Common myeloid progenitor, CD34-positive (primary cell): ENCODE results near the gene GLI1.
"Not testable (repeated sequence)": the region's sequence is repeated elsewhere in the genome, so short reads cannot be mapped to it uniquely, and the experiment has no call there.

Source experiments
- CTCF ChIA-PET: fragments of 350-600 bp; sonication (Branson Sonifier 250); formaldehyde crosslinking; loops from one replicate; lab custom pipeline; 2021; ENCODE audit warnings: antibody characterized with exemption; lab: Charles Lee
- POLR2A ChIA-PET: fragments of 350-600 bp; sonication (Branson Sonifier 250); formaldehyde crosslinking; loops from one replicate; lab custom pipeline; 2021; ENCODE audit warnings: antibody characterized with exemption; lab: Charles Lee
- DNase-seq, 3 donors: peaks; one replicate each; pipeline versions ENCODE4 v3.0.0 to v3.0.0-alpha.2; 2013
- H3K27ac ChIP-seq, 2 experiments: 1 replicate in 1 of 2; 2 replicates in 1 of 2; pipeline ENCODE4 v1.7.0; 2013; ENCODE audit warnings: inconsistent platforms in 2 of 2, low read length in 2 of 2, mild to moderate bottlenecking in 2 of 2, low read depth in 1 of 2, moderate library complexity in 1 of 2; ENCODE audit not compliant: severe bottlenecking in 2 of 2, insufficient read depth in 1 of 2, poor library complexity in 1 of 2
- H3K27me3 ChIP-seq, 5 experiments: replicated peaks in 2 of 5; 1 replicate in 3 of 5; 2 replicates in 2 of 5; pipeline versions ENCODE4 v1.6.1 to v1.7.0; 2013; ENCODE audit warnings: low read length in 4 of 5, mild to moderate bottlenecking in 2 of 5, moderate library complexity in 2 of 5, inconsistent platforms in 1 of 5; ENCODE audit not compliant: insufficient read depth in 5 of 5, control insufficient read depth in 4 of 5
- H3K36me3 ChIP-seq, 4 experiments: 1 replicate in 2 of 4; 2 replicates in 2 of 4; pipeline versions ENCODE4 v1.6.1 to v1.7.0; 2013; ENCODE audit warnings: low read length in 3 of 4, control low read depth in 1 of 4, mild to moderate bottlenecking in 1 of 4; ENCODE audit not compliant: control insufficient read depth in 4 of 4, insufficient read depth in 4 of 4
- H3K4me1 ChIP-seq, 4 experiments: 1 replicate in 3 of 4; 2 replicates in 1 of 4; pipeline versions ENCODE4 v1.6.1 to v1.7.1; 2013; ENCODE audit warnings: low read length in 3 of 4, mild to moderate bottlenecking in 3 of 4, control low read depth in 1 of 4, inconsistent platforms in 1 of 4, moderate library complexity in 1 of 4; ENCODE audit not compliant: control insufficient read depth in 4 of 4, insufficient read depth in 4 of 4; ENCODE audit errors: control extremely low read depth in 1 of 4
- H3K4me3 ChIP-seq, 7 experiments: 1 replicate in 4 of 7; 2 replicates in 3 of 7; pipeline versions ENCODE4 v1.5.1 to v1.7.0; 2013; ENCODE audit warnings: mild to moderate bottlenecking in 7 of 7, low read length in 6 of 7, moderate library complexity in 6 of 7, inconsistent platforms in 2 of 7, low read depth in 2 of 7, control low read depth in 1 of 7; ENCODE audit not compliant: insufficient read depth in 4 of 7, control insufficient read depth in 1 of 7; ENCODE audit errors: extremely low read depth in 1 of 7
- H3K9me3 ChIP-seq, 5 experiments: 1 replicate in 4 of 5; 2 replicates in 1 of 5; pipeline versions ENCODE4 v1.6.1 to v1.7.1; 2013; ENCODE audit warnings: low read length in 4 of 5, mild to moderate bottlenecking in 2 of 5, inconsistent platforms in 1 of 5, low read depth in 1 of 5, moderate library complexity in 1 of 5; ENCODE audit not compliant: control insufficient read depth in 4 of 5, insufficient read depth in 2 of 5; ENCODE audit errors: control extremely low read depth in 1 of 5
- WGBS: methylation state at CpG from one replicate; pipeline ENCODE4 v1.1.5; 2013; ENCODE audit not compliant: insufficient coverage; 5-methylcytosine and 5-hydroxymethylcytosine counted together

GLI1 gene

DNA sequence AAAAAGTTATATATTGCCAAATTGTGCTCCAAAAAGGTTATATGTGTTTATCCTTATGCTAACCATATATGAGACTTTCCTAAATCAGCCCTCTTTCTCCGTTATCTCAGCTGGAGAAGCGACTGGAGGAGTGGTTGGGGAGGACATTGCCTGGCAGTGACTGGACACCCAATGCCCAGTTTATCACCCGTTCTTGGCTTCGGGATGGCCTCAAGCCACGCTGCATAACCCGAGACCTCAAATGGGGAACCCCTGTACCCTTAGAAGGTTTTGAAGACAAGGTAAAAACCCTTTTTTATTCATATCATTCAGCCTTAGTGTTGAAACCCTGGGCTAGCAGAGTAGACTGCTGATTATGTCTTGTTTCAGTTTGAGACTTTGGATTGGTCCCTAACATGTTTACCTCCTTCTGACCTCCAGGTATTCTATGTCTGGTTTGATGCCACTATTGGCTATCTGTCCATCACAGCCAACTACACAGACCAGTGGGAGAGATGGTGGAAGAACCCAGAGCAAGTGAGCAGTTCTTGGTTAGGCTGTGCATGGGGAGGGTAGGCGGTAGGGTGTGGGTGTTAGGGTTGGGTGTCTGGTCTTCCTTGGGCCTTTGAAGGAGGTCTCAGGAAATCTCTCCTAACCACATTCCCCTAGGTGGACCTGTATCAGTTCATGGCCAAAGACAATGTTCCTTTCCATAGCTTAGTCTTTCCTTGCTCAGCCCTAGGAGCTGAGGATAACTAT, 52.2 kb downstream of the GLI1 start:
- WGBS, result 100% methylated on average over 6 of the region's 7 CpGs
- CTCF ChIA-PET, result interaction anchor here (1.0 kb wide), 1 partner anchor 72 kb away, joined by 3 read pairs; no protein-coding TSS in a partner anchor

DNA sequence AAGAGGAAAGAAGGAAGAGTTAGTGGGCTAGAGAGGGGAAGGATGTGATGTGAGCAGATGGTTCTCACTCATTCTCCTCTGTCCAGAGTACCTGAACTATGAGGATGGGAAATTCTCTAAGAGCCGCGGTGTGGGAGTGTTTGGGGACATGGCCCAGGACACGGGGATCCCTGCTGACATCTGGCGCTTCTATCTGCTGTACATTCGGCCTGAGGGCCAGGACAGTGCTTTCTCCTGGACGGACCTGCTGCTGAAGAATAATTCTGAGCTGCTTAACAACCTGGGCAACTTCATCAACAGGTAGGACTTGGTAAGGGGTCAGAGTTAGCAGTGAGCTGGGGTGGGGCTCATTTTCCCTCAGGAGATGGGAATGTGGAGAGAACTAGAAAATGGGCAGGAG, 53.1 kb downstream of the GLI1 start:
- Histone ChIP-seq H3K27ac (peak overlapping the region in 1 of 2 experiments; percentile 0), H3K36me3 (peaks cover 28 to 75% (median 58%) of the 10 kb centered on the region in 4 experiments), H3K4me1 (peaks cover 0 to 3% (median 0%) of the 10 kb centered on the region in 4 experiments), H3K27me3 (no peaks in the 10 kb centered on the region), H3K4me3 (no peak overlapping the region), H3K9me3 (no peaks in the 10 kb centered on the region)
- no peak for DNase-seq
- POLR2A ChIA-PET, result no interaction called here
- WGBS, result 97% methylated on average over 6 of the region's 6 CpGs
- CTCF ChIA-PET, result interaction anchor here (1.1 kb wide), 1 partner anchor 16 kb away, joined by 4 read pairs; no protein-coding TSS in a partner anchor

More for the DNA sequence above, 52.2 kb downstream of the GLI1 start:
- no peak overlapping the region for H3K4me3 ChIP-seq
- H3K9me3 ChIP-seq, result no peaks in the 10 kb centered on the region
- H3K4me1 ChIP-seq, result no peaks in the 10 kb centered on the region
- no peak for DNase-seq
- H3K27me3 ChIP-seq, result no peaks in the 10 kb centered on the region
- peak overlapping the region in 1 of 2 experiments; percentile 27 for H3K27ac ChIP-seq
- POLR2A ChIA-PET, result no interaction called here
- H3K36me3 ChIP-seq, result peaks cover 24 to 66% (median 49%) of the 10 kb centered on the region in 4 experiments

DNA sequence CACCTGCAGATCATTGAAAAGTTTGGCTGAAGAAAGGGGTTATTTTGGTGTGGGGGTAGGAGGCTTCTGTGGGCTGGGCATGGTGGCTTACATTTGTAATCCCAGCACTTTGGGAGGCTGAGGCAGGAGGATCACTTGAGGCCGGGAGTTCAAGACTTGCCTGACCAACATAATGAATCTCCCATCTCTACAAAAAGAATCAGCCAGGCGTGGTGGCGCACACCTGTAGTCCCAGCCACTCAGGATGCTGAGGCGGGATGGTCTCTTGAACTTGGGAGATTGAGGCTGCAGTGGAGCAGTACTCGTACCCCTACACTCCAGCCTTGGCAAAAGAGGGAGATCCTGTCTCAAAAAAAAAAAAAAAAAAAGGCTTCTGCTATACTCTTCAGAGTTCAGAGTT, 53.7 kb downstream of the GLI1 start:
- DNase-seq, result no peak
- POLR2A ChIA-PET, result no interaction called here
- no peak overlapping the region for H3K27ac ChIP-seq
- 100% methylated on average over 2 of the region's 5 CpGs for WGBS
- H3K36me3 ChIP-seq, result peaks cover 28 to 79% (median 61%) of the 10 kb centered on the region in 4 experiments
- no peaks in the 10 kb centered on the region for H3K27me3 ChIP-seq
- peaks cover 0 to 4% (median 2%) of the 10 kb centered on the region in 4 experiments for H3K4me1 ChIP-seq
- H3K4me3 ChIP-seq, result no peak overlapping the region
- H3K9me3 ChIP-seq, result no peaks in the 10 kb centered on the region
- CTCF ChIA-PET, result interaction anchor here (1.1 kb wide), 1 partner anchor 16 kb away, joined by 4 read pairs; no protein-coding TSS in a partner anchor

DNA sequence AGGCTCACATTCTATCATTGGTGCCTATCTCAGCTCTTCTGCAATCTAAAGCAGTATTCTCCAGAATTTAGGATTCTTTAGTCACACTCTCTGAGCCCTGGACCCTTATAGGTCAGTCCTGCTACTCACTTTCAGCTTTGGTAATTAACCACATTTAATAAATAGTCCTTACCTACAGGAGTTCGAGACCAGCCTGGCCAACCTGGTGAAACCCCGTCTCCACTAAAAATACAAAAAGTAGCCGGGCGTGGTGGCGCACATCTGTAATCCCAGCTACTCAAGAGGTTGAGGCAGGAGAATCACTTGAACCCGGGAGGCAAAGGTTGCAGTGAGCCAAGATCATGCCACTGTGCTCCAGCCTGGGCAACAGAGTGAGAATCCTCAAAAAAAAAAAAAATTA, 54.1 kb downstream of the GLI1 start:
- POLR2A ChIA-PET, H3K9me3 ChIP-seq, H3K4me1 ChIP-seq, DNase-seq, H3K27me3 ChIP-seq, H3K4me3 ChIP-seq, CTCF ChIA-PET, H3K27ac ChIP-seq: not testable (repeated sequence)
- H3K36me3 ChIP-seq, result peaks cover 28 to 79% (median 63%) of the 10 kb centered on the region in 4 experiments
- WGBS, result 97% methylated on average over 6 of the region's 6 CpGs

DNA sequence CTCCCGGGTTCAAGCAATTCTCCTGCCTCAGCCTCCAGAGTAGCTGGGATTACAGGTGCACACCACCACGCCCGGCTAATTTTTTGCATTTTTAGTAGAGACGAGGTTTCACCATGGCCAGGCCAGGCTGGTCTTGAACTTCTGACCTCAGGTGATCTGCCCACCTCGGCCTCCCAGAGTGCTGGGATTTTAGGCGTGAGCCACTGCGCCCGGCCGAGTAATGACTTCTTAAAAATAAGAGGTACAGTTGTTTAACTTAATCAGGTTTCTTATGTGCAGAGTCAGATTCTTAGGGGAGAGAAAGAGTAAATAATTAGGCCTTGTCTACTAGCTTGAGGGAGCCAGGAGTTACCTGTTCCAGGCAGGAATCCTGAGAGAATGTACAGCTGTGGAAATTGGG, 54.7 kb downstream of the GLI1 start:
- not testable (repeated sequence) for H3K9me3 ChIP-seq, DNase-seq, H3K27me3 ChIP-seq, H3K4me3 ChIP-seq, H3K27ac ChIP-seq
- ChIA-PET CTCF (interaction anchor here (0.6 to 5.3 kb wide), 7 partner anchors 8 to 38 kb away, joined by 3 to 22 read pairs (median 4); partner anchors contain the start of gene DCTN2), POLR2A (interaction anchor here (0.5 to 2.8 kb wide), 4 partner anchors 11 to 263 kb away, joined by 3 to 19 read pairs (median 8); partner anchors contain the start of genes ARHGAP9 and STAC3)
- peaks cover 28 to 80% (median 62%) of the 10 kb centered on the region in 4 experiments for H3K36me3 ChIP-seq
- peaks cover 0 to 14% (median 11%) of the 10 kb centered on the region in 4 experiments for H3K4me1 ChIP-seq
- 97% methylated on average over 8 of the region's 9 CpGs for WGBS

DNA sequence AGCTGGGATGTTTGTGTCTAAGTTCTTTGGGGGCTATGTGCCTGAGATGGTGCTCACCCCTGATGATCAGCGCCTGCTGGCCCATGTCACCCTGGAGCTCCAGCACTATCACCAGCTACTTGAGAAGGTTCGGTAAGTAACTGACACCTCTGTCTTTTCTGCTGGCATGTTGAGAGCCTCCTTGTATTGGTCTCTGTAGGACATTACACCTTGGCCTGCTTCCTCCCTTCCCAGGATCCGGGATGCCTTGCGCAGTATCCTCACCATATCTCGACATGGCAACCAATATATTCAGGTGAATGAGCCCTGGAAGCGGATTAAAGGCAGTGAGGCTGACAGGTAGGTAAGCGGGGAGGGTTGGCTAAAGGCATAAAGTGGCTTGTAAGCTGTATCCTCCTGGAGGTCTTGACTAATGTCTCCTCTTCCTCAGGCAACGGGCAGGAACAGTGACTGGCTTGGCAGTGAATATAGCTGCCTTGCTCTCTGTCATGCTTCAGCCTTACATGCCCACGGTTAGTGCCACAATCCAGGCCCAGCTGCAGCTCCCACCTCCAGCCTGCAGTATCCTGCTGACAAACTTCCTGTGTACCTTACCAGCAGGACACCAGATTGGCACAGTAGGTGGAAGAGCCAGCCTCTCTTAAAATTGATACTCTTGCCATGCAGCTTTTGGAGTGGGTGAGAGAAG, 55.3 kb downstream of the GLI1 start:
- no peak for DNase-seq
- no peak overlapping the region for H3K4me3 ChIP-seq
- CTCF ChIA-PET, result interaction anchor here (0.6 to 5.3 kb wide), 12 partner anchors 9 to 56 kb away, joined by 3 to 22 read pairs (median 4); partner anchors contain the start of genes DCTN2 and GLI1
- peaks cover 0 to 19% (median 16%) of the 10 kb centered on the region in 4 experiments for H3K4me1 ChIP-seq
- no peaks in the 10 kb centered on the region for H3K27me3 ChIP-seq
- H3K27ac ChIP-seq, result no peak overlapping the region
- 94% methylated on average over 6 of the region's 9 CpGs for WGBS
- POLR2A ChIA-PET, result interaction anchor here (0.8 to 2.8 kb wide), 4 partner anchors 8 to 54 kb away, joined by 3 to 19 read pairs (median 8); partner anchors contain the start of gene ARHGAP9
- H3K9me3 ChIP-seq, result no peaks in the 10 kb centered on the region
- peaks cover 28 to 75% (median 60%) of the 10 kb centered on the region in 4 experiments for H3K36me3 ChIP-seq
